Right lobe of liver (tissue), 4 donors: ENCODE results near the gene FOXA2.

ENCODE experiments used
- POLR2A ChIP-seq: fragments of 450-650 bp; IDR thresholded peaks from one replicate; pipeline ENCODE4 v1.6.1; 2017; ENCODE audit warnings: antibody characterized with exemption, mild to moderate bottlenecking
- TF ChIP-seq, protein P1 (sequence below), 4 donors: fragments of 200-600 bp in 3 of 4; fragments of 450-650 bp in 1 of 4; IDR thresholded peaks; one replicate each; pipeline versions ENCODE4 v1.5.1 to v1.8.0; 2016 to 2022; ENCODE audit warnings: antibody characterized with exemption in 4 of 4, mild to moderate bottlenecking in 2 of 4
- donor health status: DM: no; HTN: no; CAD: no.
- donor health status: DM: no; HTN: no; CAD: no.
- donor health status: DM: no; HTN: yes; CAD: no.

DNA sequence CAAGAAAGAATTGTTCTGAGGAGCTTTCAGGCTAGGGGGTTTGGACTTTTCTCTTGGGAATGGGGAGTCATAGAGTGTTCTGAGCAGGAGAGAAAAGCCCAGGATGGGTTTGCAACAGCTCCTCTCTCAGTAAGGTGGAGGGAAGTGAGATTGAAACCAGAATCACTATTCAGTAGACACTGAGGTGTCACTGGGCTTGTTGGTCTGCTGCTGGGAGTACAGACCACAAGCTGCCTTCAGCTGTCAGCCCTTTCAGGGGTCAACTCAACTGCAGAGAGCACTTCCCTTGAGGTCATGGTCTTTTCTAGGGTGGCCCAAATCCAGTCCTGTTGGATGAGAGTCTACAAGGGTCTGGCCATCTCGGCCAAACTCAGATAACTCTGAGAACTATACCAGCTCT is 12.9 kb upstream of the FOXA2 start:
- TF ChIP-seq, protein P1, sequence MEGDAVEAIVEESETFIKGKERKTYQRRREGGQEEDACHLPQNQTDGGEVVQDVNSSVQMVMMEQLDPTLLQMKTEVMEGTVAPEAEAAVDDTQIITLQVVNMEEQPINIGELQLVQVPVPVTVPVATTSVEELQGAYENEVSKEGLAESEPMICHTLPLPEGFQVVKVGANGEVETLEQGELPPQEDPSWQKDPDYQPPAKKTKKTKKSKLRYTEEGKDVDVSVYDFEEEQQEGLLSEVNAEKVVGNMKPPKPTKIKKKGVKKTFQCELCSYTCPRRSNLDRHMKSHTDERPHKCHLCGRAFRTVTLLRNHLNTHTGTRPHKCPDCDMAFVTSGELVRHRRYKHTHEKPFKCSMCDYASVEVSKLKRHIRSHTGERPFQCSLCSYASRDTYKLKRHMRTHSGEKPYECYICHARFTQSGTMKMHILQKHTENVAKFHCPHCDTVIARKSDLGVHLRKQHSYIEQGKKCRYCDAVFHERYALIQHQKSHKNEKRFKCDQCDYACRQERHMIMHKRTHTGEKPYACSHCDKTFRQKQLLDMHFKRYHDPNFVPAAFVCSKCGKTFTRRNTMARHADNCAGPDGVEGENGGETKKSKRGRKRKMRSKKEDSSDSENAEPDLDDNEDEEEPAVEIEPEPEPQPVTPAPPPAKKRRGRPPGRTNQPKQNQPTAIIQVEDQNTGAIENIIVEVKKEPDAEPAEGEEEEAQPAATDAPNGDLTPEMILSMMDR (IDR thresholded peaks at IDR 0.05) = no peak
- no peak for TF ChIP-seq POLR2A
